GM23248 (cell line): Measurements from ENCODE around the gene FLII. TPM values are rescaled to one million over a fixed set of nuclear protein-coding genes. Genes with fewer than 3 reads are reported as not detected.

Experiments used
- DNase-seq: peaks from one replicate; pipeline ENCODE4 v3.0.0-alpha.2; 2015
- H2AFZ ChIP-seq: fragments of 200-600 bp; sonication (generic); 2 replicates; pipeline ENCODE4 v1.6.1; 2016; ENCODE audit warnings: antibody characterized with exemption
- H3F3A ChIP-seq: fragments of 200-600 bp; sonication (generic); 2 replicates; pipeline ENCODE4 v1.6.1; 2016; ENCODE audit warnings: mild to moderate bottlenecking, antibody characterized with exemption, mixed run types; ENCODE audit not compliant: insufficient read depth
- H3K27ac ChIP-seq: fragments of 200-600 bp; sonication (generic); 2 replicates; pipeline ENCODE4 v1.5.1; 2016; ENCODE audit warnings: mild to moderate bottlenecking
- H3K27me3 ChIP-seq: fragments of 200-600 bp; sonication (generic); replicated peaks from 2 replicates; pipeline ENCODE4 v1.6.1; 2016; ENCODE audit warnings: mild to moderate bottlenecking; ENCODE audit not compliant: insufficient read depth
- H3K36me3 ChIP-seq: fragments of 200-600 bp; sonication (generic); 2 replicates; pipeline ENCODE4 v1.6.1; 2016; ENCODE audit warnings: low read depth, mild to moderate bottlenecking
- H3K4me1 ChIP-seq: fragments of 200-600 bp; sonication (generic); 2 replicates; pipeline ENCODE4 v1.6.1; 2016; ENCODE audit warnings: mild to moderate bottlenecking; ENCODE audit not compliant: insufficient read depth
- H3K4me2 ChIP-seq: fragments of 200-600 bp; sonication (generic); one replicate; pipeline ENCODE4 v1.6.1; 2016; ENCODE audit warnings: mild to moderate bottlenecking; ENCODE audit not compliant: unreplicated experiment
- H3K4me3 ChIP-seq: fragments of 200-600 bp; sonication (generic); 2 replicates; pipeline ENCODE4 v1.5.1; 2016; ENCODE audit warnings: mild to moderate bottlenecking
- H3K79me2 ChIP-seq: fragments of 200-600 bp; sonication (generic); 2 replicates; pipeline ENCODE4 v1.6.1; 2016; ENCODE audit warnings: mild to moderate bottlenecking; ENCODE audit not compliant: insufficient read depth
- H3K9ac ChIP-seq: fragments of 200-600 bp; sonication (generic); 2 replicates; pipeline ENCODE4 v1.6.1; 2016; ENCODE audit warnings: mild to moderate bottlenecking
- H3K9me2 ChIP-seq: fragments of 200-600 bp; sonication (generic); 2 replicates; pipeline ENCODE4 v1.6.1; 2016; ENCODE audit warnings: mixed run types, mild to moderate bottlenecking, moderate library complexity; ENCODE audit not compliant: insufficient read depth
- H3K9me3 ChIP-seq: fragments of 200-600 bp; sonication (generic); one replicate; pipeline ENCODE4 v1.6.1; 2017; ENCODE audit warnings: low read depth
- H4K20me1 ChIP-seq: fragments of 200-600 bp; sonication (generic); 2 replicates; pipeline ENCODE4 v1.6.0; 2016; ENCODE audit not compliant: insufficient read depth
- EZH2 ChIP-seq: fragments of 200-600 bp; sonication (generic); IDR thresholded peaks from 2 replicates; pipeline ENCODE4 v1.6.1; 2018; ENCODE audit warnings: antibody characterized with exemption, mild to moderate bottlenecking; ENCODE audit not compliant: insufficient read depth, poor library complexity, severe bottlenecking
- EZH2phosphoT487 ChIP-seq: fragments of 200-600 bp; sonication (generic); IDR thresholded peaks from 2 replicates; pipeline ENCODE4 v1.6.1; 2018; ENCODE audit warnings: antibody characterized with exemption, moderate library complexity, mild to moderate bottlenecking, low read depth; ENCODE audit not compliant: insufficient read depth
- WGBS, 2 experiments: methylation state at CpG; one replicate each; pipeline ENCODE4 v1.1.6; 2015 to 2017; ENCODE audit warnings: low lambda C conversion rate in 2 of 2, low coverage in 1 of 2; ENCODE audit errors: missing lambda C conversion rate in 2 of 2; 5-methylcytosine and 5-hydroxymethylcytosine counted together
- in situ Hi-C: fragments of 300-500 bp; cut with MboI; formaldehyde crosslinking; loops from 2 replicates; pipeline ENCODE4 v1.15.0; 2020
- polyA plus RNA-seq: library from polyadenylated mRNA; unstranded; fragments of >200 nt; fragmentation: Nextera tagmentation; extraction: Ambion mirVana; gene quantifications from 2 replicates; pipeline ENCODE4 v1.2.1, GENCODE V29; 2016
- total RNA-seq: library from RNA; depleted of rRNA; stranded (reverse); fragments of >200 nt; shearing (Covaris generic); gene quantifications from 2 replicates; pipeline ENCODE4 v1.2.3, GENCODE V29; 2014

The FLII gene
- total and polyA plus RNA-seq, 2 experiments from 2014 or later: 187 to 250 TPM

DNA sequence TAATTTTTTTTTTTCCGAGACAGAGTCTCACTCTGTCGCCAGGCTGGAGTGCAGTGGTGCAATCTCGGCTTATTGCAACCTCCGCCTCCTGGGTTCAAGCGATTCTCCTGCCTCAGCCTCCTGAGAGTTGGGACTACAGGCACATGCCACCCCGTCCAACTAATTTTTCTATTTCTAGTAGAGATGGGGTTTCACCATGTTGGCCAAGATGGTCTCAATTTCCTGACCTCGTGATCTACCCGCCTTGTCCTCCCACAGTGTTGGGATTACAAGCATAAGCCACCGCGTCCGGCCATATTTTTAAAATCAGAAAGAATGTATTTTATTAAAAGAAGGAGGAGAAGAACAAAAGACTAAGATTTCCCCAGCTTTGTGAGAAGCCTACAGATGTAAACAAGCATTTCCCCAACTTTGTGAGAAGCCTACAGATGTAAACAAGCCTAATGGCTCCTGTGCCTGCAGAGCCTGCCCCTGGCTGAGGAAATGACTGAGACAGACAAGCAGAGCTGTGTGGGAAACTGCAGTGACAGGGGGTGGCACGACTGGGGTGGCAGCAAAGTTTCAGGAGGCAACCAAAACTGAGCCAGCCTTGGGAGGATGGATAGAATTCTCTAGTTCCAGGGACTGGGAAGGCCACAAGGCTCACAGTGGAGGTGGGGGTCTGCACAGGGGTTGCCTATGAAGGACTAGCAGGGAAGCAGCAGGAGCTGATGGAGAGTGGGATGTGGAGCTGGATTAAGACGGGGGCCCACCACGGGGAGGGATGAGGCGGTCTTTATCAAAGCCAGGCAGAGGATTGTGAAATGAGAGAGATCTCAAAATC lies 33.4 kb upstream of the FLII start:
- Histone ChIP-seq H4K20me1 (no peaks in the 10 kb centered on the region), H3K9me3 (no peaks in the 10 kb centered on the region), H3K9ac (no peak overlapping the region), H3K27ac (no peak overlapping the region), H3K27me3 (no peaks in the 10 kb centered on the region), H2AFZ (no peak overlapping the region), H3K9me2 (no peaks in the 10 kb centered on the region), H3K36me3 (peaks cover 29% of the 10 kb centered on the region), H3F3A (no peaks in the 10 kb centered on the region), H3K4me1 (no peaks in the 10 kb centered on the region), H3K79me2 (no peaks in the 10 kb centered on the region), H3K4me3 (no peak overlapping the region), H3K4me2 (no peak overlapping the region)
- WGBS, 2 experiments: 88% methylated on average over 15 of the region's 15 CpGs
- TF ChIP-seq EZH2phosphoT487: no peak
- no peak for TF ChIP-seq EZH2
- in situ Hi-C loops: no loop called here
- DNase-seq: no peak

DNA sequence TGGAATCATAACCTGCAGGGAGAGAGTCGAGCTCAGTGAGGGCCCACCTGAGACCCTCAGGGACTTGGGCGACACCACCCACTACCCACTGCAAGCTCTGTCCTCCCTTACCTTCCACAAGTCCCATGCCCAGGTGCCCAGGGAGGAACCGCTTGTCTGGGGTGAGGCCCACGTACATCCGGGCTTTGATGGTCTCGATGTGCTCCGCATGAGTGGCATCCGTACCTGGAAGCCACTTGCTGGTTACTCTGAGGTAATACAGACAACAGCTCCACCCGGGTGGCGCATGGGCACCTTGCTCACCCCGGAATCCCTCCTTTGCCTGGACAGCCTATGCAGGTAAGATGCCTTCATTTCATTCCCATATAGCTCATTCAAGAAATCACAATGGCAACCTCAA lies 26.8 kb upstream of the FLII start:
- TF ChIP-seq EZH2 (no peak), EZH2phosphoT487 (no peak)
- H3K36me3 ChIP-seq: peaks cover 41% of the 10 kb centered on the region
- H3K9me3 ChIP-seq: no peaks in the 10 kb centered on the region
- DNase-seq: no peak
- no peaks in the 10 kb centered on the region for H3K27me3 ChIP-seq
- H3K4me2 ChIP-seq: no peak overlapping the region
- H3K4me3 ChIP-seq: no peak overlapping the region
- in situ Hi-C loops: no loop called here
- H3K27ac ChIP-seq: no peak overlapping the region
- WGBS, 2 experiments: 96 to 97% methylated on average over 11 of the region's 11 CpGs
- no peaks in the 10 kb centered on the region for H4K20me1 ChIP-seq
- H3K4me1 ChIP-seq: no peaks in the 10 kb centered on the region
- H3K9ac ChIP-seq: no peak overlapping the region
- no peaks in the 10 kb centered on the region for H3F3A ChIP-seq
- no peaks in the 10 kb centered on the region for H3K9me2 ChIP-seq
- no peaks in the 10 kb centered on the region for H3K79me2 ChIP-seq
- H2AFZ ChIP-seq: no peak overlapping the region

DNA sequence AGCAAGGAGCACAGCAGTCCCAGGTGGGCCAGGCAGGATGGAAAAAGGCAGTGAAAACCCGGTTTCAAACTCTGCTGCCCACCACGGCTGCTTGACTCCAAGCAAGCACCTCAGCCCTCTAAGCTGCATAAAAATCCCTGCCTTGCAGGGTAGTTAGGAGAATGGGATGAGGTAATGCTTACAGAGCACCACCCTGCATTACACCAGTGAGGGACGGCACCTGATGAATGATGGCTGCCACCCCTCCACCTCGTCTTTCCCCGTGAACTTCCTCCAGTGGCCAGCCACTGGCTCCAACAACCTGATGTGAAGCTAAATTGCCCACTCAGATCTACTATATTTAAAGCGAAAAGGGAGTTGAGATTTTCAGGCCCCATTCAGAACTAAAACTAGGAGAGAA lies 23.2 kb upstream of the FLII start:
- H3K27ac ChIP-seq: no peak overlapping the region
- no peak overlapping the region for H2AFZ ChIP-seq
- no peak for DNase-seq
- 88 to 91% methylated on average over 6 of the region's 6 CpGs for WGBS, 2 experiments
- no peaks in the 10 kb centered on the region for H3K79me2 ChIP-seq
- H3F3A ChIP-seq: no peaks in the 10 kb centered on the region
- no peak overlapping the region for H3K4me3 ChIP-seq
- H3K4me2 ChIP-seq: no peak overlapping the region
- no peaks in the 10 kb centered on the region for H3K4me1 ChIP-seq
- in situ Hi-C loops: no loop called here
- no peaks in the 10 kb centered on the region for H3K9me3 ChIP-seq
- no peaks in the 10 kb centered on the region for H4K20me1 ChIP-seq
- peaks cover 59% of the 10 kb centered on the region for H3K36me3 ChIP-seq
- no peak overlapping the region for H3K9ac ChIP-seq
- no peaks in the 10 kb centered on the region for H3K27me3 ChIP-seq
- TF ChIP-seq EZH2phosphoT487: no peak
- TF ChIP-seq EZH2: no peak
- no peaks in the 10 kb centered on the region for H3K9me2 ChIP-seq

DNA sequence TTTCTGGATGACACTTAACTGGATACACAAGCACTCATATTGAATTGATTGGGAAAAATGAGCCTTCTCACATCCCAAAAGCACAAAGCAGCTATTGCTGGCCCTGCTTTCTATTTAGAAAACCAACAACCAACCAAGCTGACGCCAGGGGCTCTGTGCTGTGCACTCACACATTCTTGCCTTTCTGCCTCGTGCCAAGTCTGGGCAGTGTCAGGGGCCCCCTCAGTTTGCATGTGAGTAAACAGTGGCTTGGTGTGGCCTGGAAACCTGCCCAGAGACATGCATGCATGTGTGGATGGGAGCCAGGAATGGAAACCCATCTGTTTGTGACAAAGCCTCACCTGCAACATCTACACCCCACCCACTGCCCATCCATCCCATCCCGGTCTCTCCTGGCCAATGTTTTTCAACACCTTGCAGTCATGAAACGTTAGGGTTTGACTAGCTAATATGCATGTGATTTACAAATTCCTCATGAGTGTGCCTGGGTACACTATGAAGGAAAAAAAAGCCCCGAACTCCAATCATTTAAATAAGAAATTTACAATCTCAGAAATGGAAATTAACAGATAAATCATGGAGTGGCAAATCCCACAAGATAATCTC lies 22.3 kb upstream of the FLII start:
- H3K79me2 ChIP-seq: no peaks in the 10 kb centered on the region
- no peak for TF ChIP-seq EZH2
- no peak for TF ChIP-seq EZH2phosphoT487
- H4K20me1 ChIP-seq: no peaks in the 10 kb centered on the region
- no peaks in the 10 kb centered on the region for H3F3A ChIP-seq
- no peaks in the 10 kb centered on the region for H3K9me3 ChIP-seq
- peaks cover 54% of the 10 kb centered on the region for H3K36me3 ChIP-seq
- DNase-seq: peak; percentile 38
- H3K27ac ChIP-seq: no peak overlapping the region
- H3K9me2 ChIP-seq: no peaks in the 10 kb centered on the region
- no peak overlapping the region for H2AFZ ChIP-seq
- H3K4me3 ChIP-seq: no peak overlapping the region
- no peaks in the 10 kb centered on the region for H3K4me1 ChIP-seq
- no peak overlapping the region for H3K4me2 ChIP-seq
- 33 to 35% methylated on average over 5 of the region's 5 CpGs for WGBS, 2 experiments
- in situ Hi-C loops: no loop called here
- no peak overlapping the region for H3K9ac ChIP-seq
- H3K27me3 ChIP-seq: no peaks in the 10 kb centered on the region
